Measurements from ENCODE around the gene SDSL.

SDSL gene

DNA sequence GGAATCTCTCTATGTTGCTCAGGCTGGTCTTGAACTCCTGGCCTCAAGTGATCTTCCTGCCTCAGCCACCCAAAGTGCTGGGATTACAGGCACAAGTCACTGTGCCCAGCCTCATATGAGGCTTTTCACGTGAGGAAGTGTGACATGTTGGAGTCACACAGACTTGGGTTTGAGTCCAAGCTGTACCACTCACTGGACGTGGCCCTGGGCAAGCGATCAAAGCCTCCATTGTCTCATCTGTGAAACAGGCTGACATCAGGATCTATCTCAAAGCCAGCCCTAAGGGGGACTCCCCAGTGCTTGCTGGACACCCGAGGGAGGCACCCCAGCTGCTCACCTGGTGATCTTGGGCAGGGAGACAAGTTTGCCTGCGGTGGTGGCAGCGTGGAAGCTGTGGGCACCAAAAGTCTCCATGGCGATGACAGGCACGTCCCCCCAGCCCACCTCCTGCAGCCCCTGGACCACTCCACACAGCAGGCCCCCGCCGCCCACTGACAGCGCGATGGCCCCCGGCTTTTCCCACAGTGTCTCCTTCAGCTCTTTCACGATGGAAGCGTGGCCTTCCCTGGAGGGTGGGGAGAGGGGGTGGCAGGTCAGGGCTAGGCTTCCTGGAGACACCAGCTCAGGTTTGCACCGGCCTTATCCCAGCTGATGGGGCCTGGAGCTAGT lies 25.2 kb upstream of the SDSL start:
- no peak for DNase-seq

DNA sequence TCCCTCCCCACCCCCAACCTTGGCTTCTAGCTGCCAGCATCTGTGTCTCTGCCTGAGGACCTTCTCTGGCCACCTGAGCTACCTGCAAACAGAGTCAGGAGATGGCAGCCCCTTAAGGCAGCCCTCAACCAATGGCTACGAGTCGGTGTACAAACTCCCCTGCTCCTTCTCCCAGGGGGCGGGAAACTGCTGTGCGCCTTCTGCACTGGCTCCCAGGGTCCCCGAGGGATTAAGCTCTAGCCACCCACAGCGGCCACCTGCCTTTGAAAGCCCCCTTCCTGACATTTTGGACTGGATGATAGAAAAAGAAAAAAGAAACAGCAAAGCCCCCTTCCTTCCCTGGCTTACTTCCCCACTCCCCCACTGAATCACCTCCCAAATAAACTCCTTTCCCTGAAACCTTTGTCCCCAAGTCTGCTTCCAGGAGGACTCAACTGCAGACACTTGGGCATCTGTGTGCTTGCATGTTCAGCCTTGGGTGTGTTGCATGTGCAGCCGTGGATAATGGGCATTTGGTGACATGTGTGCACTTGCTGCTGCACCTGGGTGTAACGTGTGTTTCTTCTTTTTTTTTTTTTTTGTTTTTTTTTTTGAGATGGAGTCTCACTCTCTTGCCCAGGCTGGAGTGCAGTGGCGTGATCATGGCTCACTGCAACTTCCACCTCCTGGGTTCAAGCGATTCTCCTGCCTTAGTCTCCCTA lies 24.5 kb upstream of the SDSL start:
- DNase-seq: no peak

DNA sequence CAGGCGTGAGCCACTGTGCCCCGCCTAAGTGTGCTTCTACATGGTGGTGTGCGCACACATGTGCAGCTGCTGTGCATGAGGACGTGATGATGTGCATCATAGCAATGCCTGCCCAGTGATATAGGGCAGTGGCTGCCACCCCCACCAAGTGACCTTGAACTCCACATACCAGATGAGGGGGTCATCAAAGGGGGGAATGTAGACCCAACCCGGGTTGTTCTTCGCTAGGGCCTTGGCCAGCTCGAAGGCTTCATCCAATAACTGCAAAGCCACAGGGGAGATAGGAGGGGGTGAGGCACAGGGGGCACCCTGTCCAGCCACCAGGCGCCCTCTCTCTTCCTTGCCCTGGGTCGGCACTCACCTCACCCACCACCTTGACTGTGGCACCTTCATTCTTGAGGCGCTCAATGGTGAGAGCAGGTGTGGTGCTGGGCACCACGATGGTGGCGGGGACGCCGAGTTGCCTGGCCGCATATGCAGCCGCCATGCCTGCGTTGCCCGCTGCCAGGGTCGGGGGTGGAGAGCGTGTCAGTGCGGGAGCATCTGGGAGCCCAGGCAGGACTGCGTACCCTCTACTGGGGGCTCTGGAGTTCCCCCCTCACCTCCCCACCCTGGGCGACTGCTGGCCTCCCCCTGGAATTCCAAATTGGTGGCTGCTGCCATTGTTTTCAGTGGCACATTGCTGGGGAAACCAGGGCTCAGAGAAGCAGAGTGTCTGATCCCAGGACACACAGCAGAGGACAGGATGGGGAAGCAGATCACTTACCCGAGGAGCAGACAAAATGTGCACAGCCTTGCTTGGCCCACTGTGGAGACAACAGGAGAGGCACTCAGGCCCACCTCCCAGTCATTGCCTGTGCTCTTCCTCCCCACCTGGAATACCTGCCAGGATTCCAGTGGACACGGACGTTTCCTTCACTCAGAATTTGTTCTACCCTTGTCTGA lies 23.6 kb upstream of the SDSL start:
- no peak for DNase-seq

DNA sequence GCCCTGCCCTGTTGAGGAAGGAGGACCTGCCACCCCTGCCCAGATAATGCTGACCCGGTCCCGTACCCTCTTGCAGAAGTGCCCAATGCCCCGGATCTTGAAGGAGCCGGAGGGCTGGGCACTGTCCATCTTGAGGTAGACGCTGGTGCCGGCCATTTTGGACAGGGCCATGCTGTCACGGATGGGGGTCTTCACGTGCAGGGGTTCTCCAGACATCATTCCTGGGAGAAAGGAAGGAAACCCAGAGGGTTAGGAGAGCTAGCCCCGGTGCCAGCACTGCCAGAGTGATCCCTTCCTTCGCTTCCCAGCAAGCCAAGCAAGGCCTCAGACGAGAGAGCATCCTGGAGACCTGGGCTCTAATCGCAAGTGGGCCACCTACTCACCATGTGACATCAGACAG lies 22.7 kb upstream of the SDSL start:
- DNase-seq: no peak

DNA sequence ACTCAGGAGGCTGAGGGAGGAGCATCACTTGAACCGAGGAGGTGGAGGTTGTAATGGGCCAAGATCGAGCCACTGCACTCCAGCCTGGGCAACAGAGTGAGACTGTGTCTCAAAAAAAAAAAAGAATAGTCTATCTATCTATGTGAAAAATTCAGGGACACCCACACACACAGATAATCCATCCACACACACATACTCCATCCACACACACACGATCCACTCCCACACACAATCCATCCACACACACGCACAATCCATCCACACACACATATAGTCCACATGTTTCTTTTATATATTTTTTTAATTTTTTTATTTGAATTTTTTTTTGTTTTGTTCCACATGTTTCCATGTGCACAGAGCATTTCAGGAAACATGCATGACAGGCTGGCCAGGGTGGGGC lies 21.8 kb upstream of the SDSL start:
- no peak for DNase-seq

DNA sequence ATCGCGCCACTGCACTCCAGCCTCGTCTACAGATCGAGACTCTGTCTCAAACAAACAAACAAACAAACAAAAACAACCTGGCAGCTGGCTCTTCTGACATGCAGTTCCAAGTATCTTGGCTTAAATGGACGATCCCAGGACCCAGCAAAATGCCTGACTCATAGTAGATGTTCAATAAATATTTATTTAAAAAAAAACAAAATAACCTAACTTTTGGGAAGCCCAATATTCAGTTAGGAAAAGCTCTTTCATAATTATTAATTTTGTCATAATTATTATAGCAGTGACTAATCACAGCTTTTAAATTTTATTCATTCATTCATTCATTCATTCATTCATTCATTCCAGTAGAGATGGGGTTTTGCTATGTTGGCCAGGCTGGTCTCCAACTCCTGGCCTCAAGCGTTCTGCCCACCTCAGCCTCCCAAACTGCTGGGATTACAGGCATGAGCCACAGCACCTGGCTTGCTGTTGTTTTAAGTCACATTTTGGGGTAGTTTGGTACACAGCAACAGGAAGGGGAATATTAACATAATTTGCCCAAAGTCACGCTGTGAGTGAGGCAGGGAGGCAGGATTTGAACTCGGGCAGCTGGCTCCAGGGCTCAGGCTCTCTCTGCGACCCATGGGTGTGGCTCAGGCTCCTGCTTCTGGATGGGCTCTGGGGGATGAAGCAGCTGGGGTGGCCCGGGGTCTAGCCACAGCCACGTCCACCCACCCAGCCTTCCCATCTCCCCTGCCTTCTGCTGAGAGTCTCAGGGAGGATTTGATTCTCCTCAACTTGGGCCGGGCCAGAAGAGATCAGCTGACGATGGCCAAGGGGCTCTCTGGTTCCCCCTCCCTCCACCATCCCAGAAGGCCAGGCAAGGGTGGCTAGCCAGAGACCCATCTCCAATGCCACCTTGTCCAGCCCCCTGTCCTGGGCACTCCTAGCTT lies 20.8 kb upstream of the SDSL start:
- DNase-seq: no peak

DNA sequence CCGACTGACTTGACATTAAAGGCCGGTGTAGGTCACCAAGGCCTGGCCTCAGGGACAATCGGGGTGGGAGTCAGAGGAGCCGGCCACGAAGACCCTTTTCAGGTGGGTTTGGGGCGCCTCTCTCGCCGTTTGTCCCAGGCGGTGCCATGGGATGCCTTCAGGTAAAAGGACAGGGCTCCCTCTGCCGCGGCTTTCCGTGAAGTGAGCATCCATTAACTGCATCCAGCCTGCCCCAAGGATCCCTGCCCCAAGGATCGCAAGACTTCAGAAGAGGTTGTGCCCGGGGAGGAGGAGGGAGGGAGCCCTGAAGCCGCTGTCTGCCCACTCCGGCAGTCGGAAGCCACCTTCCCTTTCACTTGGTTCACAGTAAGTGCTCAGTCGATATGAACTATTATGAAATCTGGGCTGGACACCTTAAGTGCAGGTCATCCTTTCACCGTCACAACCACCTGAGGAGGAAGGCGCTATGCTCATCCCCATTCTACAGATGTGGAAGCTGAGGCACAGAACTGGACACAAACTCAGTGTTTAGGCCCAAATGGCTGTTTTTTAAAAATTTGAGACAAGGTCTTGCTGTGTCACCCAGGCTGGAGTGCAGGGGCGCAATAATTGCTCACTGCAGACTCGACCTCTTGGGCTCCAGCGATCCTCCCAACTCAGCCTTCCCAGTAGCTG lies 19.5 kb upstream of the SDSL start:
- DNase-seq: no peak

DNA sequence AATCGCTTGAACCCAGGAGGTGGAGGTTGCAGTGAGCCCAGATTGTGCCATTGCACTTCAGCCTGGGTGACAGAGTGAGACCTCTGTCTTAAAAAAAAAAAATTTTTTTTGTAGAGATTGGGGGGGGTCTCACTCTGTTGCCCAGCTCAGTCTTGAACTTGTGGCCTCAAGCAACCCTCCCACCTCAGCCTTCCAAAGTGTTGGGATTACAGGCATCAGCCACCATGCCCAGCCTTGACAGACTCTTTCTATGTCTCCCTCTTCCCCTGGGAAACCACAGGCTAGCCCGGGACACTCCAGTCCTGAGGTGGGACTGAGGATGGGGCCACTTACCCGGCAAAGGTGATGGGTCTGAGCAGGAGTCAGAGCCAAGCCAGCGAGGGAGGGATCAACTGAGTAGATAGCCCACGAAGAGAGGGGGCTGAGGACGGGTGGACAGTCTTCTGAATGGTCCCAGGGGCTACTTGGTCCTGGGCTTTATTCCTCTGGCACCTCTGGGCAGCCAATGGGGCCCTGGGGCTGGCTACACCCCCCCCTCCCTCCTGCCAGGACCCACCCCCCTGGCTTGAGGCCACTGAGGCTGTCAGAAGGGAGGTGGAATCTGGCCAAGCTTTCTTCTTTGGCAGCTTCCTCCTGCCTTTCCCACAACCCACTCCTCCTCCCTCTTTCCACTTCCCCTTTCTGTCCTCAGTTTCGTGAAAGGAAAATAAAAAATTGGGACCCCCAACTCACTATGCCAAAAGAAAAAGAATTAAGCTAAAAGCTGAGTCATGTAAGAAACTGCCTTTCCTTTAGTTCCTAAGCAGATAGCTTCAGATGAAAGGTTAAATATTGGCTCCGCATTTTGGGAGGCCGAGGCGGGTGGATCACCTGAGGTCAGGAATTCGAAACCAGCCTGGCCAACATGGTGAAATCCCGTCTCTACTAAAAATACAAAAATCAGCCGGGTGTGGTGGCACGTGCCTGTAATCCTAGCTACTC lies 18.5 kb upstream of the SDSL start, which contains the start of gene SDS:
Gene SDS (minus strand): TSS at position 453 of the 981 bp plus-strand sequence. CDS start 4,179 bp downstream, outside the sequence.
- DNase-seq: peak; percentile 67 to 75

DNA sequence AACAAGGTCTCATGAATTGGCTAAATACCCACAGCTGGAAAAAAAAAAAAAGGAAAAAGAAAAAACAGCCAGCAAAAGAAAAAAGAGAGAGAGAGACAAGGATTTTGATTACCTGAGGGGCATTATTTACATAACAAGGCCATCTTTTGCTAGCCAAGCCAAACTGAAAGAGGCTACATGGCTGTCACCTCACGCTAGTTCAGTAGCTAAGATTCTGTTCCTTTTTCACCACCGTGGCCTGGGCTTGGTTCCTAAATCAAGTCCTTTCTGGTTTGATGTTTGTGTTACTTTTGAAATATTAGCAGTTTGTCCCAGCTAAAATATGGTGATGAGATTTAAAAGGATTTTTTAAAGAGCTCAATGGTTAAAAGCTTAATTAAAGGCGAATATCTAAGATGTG lies 16.5 kb upstream of the SDSL start:
- DNase-seq: no peak

DNA sequence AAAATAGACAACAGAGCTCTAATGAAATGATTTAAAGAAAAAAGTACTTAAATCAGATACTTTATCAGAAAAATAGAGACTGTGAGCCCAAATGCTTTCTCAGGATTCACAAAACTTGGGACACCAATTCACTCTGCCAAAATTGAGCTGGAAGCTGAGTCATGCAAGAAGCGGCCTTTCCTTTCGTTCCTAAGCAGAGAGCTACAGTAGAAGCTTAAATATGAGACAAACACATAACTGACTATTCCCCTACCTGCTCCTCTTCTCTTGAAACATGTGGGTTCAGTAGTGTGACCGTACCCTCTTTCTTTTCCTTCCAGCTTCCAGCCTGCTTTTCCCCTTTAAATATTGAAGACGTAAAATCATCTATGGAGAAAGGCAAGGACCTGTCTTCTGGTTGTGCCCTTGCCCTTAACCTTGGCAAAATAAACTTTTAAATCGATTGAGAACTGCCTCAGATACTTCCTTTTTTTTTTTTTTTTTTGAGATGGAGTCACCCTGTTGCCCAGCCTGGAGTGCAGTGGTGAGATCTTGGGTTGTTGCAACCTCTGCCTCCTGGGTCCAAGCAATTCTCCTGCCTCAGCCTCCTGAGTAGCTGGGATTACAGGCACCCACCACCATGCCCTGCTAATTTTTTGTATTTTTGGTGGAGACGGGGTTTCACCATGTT lies 14.1 kb upstream of the SDSL start:
- DNase-seq: no peak

DNA sequence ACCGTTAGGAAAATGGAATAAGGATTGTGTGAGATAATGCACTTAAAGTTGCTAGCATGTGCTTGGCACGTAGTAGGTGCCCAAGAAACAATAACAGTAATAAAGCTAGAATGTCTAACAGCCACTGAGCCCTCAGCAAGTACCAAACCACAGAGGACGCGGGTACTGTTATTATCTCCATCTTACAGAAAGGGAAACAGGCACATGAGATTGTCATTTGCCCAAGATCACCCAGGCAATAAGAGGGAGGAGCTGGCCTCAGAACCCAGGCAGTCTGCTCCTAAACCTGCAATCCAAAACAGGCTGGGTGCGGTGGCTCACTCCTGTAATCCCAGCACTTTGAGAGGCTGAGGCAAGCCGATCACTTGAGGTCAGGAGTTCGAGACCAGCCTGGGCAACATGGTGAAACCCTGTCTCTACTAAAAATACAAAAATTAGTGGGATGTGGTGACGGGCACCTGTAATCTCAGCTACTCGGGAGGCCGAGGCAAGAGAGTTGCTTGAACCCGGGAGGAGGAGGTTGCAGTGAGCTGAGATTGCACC lies 13.4 kb upstream of the SDSL start:
- no peak for DNase-seq

DNA sequence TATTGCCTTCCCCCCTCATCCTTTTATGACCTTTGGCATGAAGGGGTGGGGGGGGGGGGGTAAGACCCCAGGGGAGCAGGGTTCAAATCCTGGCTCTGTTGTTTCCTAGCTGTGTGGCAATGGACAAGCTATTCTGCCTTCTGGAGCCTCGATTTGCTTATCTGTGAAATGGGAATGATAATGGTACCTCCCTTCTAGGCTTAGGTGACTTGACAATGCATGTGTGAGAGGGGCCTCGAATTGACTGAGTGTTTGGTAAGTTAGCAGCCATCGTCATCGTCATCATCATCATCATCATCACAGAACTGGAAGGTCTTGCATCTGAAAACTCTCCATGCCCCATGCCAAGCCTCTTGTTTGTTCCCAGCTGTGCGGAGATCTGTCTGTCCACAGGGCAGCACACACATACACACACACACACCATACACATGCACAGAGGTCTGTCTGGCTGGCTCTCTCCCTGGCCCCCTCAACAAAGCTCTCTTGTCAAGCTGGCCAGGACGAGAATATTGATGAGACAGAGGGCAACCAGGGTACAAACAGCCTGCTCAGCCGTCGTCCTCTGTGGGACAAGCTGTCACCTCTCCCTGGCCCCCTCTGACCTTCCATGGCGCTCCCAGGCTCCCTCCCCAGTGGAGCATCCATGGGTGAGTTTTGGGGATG lies 12.6 kb upstream of the SDSL start:
- no peak for DNase-seq

DNA sequence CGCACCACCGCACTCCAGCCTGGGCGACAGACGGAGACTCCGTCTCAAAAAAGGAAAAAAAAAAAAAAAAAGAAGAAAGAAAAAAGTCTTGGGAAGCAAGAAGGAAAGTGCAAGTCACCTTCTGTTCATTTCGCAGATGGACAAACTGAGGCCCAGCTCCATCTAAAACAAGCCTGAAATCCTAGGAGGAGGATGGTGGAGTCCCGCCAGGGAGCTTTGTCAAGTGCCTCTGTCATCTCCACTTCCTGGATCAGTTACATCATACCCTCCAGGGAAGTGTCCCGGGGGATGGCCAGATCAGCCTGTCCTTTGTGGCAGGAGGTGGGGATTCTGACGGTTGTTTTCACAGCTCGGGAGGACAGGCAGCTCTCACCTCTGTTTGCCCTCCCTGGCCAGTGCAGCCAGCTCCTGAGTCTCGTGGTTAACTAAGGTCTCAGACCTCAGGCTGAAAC lies 8.7 kb upstream of the SDSL start:
- DNase-seq: no peak

DNA sequence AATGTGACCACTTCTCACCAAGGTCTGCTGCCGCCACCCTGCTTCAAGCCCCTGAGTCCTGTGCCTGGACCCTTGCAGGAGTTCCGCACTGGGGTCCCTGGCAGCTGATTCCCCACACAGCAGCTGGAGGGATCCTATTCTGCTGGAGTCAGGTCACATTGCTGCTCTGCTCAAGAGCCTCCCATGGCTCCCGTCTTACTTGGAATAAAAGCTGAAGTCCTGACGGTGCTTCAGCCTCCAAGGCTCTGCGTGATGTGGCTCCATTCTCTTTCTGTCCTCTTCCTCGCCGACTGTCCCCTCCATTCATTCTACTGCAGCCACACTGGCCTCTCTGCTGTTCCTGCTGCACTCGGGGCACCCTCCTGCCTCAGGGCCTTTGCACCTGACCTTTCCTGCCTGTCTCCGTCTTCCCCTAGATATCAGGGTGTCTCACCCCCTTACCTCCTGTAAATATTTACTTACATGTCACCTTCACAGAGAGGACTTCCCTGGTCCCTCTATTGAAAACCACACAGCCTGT lies 7.6 kb upstream of the SDSL start:
- no peak for DNase-seq

DNA sequence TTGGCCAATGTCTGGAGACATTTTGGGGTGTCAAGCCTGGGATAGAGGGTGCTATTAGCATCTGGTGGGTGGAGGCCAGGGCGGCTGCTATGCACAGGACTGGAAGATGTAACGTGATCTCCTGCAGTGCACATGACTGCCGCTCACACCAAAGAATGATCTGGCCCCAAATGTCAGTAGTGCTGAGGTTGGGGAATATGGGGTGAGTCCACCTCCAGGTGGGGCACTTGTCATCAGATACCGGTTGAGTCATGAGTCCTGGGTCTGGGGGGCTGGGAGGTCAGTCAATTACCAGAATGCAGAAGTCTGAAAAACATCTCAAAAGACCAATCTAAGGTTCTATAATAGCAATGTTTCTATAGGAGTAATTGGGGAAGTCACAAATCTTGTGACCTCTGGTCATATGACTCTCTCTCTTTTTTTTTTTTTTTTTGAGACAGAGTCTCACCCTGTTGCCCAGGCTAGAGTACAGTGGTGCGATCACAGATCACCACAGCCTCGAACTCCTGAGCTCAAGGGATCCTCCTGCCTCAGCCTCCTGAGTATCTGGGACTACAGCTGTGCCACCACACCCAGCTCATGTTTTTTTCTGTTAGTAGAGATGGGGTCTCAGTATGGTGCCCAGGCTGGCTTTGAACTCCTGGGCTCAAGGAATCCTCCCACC lies 6.0 kb upstream of the SDSL start:
- peak; percentile 28 to 43 for DNase-seq

DNA sequence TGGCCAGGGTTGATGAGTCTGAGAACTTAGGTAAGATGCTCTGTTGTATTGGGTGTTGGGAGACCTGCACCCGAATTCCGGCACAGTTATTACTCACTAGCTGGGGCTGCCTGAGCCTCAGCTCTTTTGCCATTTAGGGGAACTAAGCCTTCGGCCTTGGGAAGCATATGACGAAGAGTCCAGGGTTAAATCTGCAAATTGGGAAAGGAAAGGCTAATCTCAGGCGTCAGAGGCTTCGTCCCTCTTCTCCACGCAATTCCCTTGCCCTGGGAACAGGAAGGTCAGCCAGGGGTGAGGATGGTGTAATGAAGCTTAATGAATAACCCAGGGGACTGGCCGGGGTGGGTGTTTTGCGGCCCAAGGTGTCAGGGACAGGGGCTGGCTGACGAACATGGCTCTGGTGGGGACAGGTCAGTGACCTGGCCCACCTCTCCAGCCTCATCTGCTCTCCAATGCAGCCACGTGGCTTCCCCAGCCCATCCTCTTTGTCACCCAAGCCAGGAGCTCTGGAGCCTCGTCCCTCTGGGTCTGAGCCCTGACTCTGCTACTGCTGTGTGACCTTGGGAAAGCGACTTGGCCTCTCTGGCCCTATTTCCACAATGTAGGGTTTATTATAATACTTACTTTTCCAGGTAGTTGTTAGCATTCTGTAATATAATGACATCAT lies 3.8 kb upstream of the SDSL start:
- no peak for DNase-seq

DNA sequence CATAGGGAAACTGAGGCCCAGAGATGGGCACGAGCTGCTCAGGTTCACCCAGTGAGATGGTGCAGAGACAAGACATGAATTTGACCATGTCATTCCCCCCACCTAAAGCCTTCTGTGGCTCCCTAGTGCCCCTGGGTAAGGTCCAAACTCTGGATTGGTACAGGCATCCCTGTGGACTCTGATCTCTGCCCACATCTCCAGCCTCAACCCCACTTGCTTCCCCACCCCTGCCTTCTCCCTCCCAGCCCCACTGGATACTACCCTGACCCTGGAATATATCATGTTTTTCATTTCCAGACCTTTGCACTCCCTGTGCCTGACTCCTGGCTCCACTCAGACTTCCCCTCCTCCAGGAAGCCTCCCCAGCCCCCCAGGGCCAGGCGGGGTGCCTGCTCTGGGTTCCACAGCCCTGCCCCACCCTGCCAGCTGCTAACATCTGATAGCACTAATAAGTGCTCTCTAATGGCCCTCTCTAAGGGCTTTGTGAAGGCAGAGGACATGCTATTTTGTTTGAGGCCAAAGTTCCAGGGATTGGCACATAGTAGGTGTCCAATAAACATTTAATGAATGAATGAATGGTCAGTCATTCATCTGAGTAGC lies 1.1 kb upstream of the SDSL start:
- no peak for DNase-seq

Measured in Kasumi-1 (cell line).